CD14-positive monocyte (primary cell): ENCODE measurements around the gene KISS1R. TPM values are rescaled to one million over a fixed set of nuclear protein-coding genes. Genes with fewer than 3 reads are reported as not detected.

Experiments used
- DNase-seq, 3 donors: peaks; one replicate each; pipeline ENCODE4 v3.0.0-alpha.2; 2011 to 2022
- H2AFZ ChIP-seq: 2 replicates; pipeline ENCODE4 v1.6.0; 2012; ENCODE audit warnings: mild to moderate bottlenecking, low read depth, low read length, inconsistent platforms; ENCODE audit not compliant: insufficient read depth, poor library complexity, severe bottlenecking
- H3K27ac ChIP-seq, 2 donors: 1 replicate in 1 of 2; 2 replicates in 1 of 2; pipeline ENCODE4 v1.5.1; 2012 to 2013; ENCODE audit warnings: low read length in 2 of 2, control low read depth in 1 of 2, inconsistent platforms in 1 of 2, low read depth in 1 of 2, mild to moderate bottlenecking in 1 of 2
- H3K27me3 ChIP-seq, 2 donors: one replicate each; pipeline versions ENCODE4 v1.6.0 to v1.6.1; 2011 to 2013; ENCODE audit warnings: low read length in 2 of 2; ENCODE audit not compliant: control insufficient read depth in 2 of 2, insufficient read depth in 2 of 2
- H3K36me3 ChIP-seq, 2 donors: replicated peaks in 1 of 2; 1 replicate in 1 of 2; 2 replicates in 1 of 2; pipeline versions ENCODE4 v1.5.1 to v1.6.1; 2012 to 2013; ENCODE audit warnings: low read length in 2 of 2, control low read depth in 1 of 2, inconsistent platforms in 1 of 2, mild to moderate bottlenecking in 1 of 2; ENCODE audit not compliant: insufficient read depth in 2 of 2, control insufficient read depth in 1 of 2
- H3K4me1 ChIP-seq, 2 donors: 1 replicate in 1 of 2; 2 replicates in 1 of 2; pipeline versions ENCODE4 v1.5.1 to v1.6.1; 2012 to 2013; ENCODE audit warnings: low read length in 2 of 2, control low read depth in 1 of 2, inconsistent platforms in 1 of 2, mild to moderate bottlenecking in 1 of 2, moderate library complexity in 1 of 2; ENCODE audit not compliant: insufficient read depth in 2 of 2, control insufficient read depth in 1 of 2
- H3K4me2 ChIP-seq: replicated peaks from 2 replicates; pipeline ENCODE3; 2012; ENCODE audit warnings: low read length, moderate library complexity, mild to moderate bottlenecking; ENCODE audit not compliant: poor library complexity, severe bottlenecking; ENCODE audit errors: extremely low read depth
- H3K4me3 ChIP-seq, 3 experiments: fragments of 200-600 bp in 1 of 3; sonication (generic) in 1 of 3; replicated peaks in 1 of 3; 1 replicate in 2 of 3; 2 replicates in 1 of 3; pipeline ENCODE4 v1.5.1; 2011 to 2013; ENCODE audit warnings: low read length in 3 of 3, mild to moderate bottlenecking in 3 of 3, control low read depth in 2 of 3, low read depth in 2 of 3, inconsistent platforms in 1 of 3, moderate library complexity in 1 of 3
- H3K79me2 ChIP-seq: 2 replicates; pipeline ENCODE4 v1.6.0; 2012; ENCODE audit warnings: mild to moderate bottlenecking, control low read depth, inconsistent platforms, low read length, moderate library complexity; ENCODE audit not compliant: insufficient read depth
- H3K9ac ChIP-seq: 2 replicates; pipeline ENCODE4 v1.6.0; 2017; ENCODE audit warnings: low read length, mild to moderate bottlenecking; ENCODE audit not compliant: insufficient read depth, poor library complexity, severe bottlenecking
- H3K9me3 ChIP-seq, 2 donors: replicated peaks in 1 of 2; 1 replicate in 1 of 2; 2 replicates in 1 of 2; pipeline versions ENCODE4 v1.5.1 to v1.6.1; 2012 to 2013; ENCODE audit warnings: low read length in 2 of 2, control low read depth in 1 of 2; ENCODE audit not compliant: control insufficient read depth in 1 of 2, insufficient read depth in 1 of 2
- H4K20me1 ChIP-seq: 2 replicates; pipeline ENCODE4 v1.6.0; 2012; ENCODE audit warnings: mild to moderate bottlenecking, low read length, control low read depth, moderate library complexity; ENCODE audit not compliant: insufficient read depth
- H3K27ac Mint-ChIP-seq, 7 donors: one replicate each; pipeline ENCODE4 v1.8.0; 2020; ENCODE audit warnings: mild to moderate bottlenecking in 7 of 7, mixed read lengths in 7 of 7, moderate library complexity in 6 of 7, inconsistent platforms in 2 of 7
- H3K27me3 Mint-ChIP-seq, 3 donors: one replicate each; pipeline ENCODE4 v1.8.0; 2021 to 2022; ENCODE audit warnings: low read depth in 3 of 3, mild to moderate bottlenecking in 3 of 3, mixed read lengths in 3 of 3, moderate library complexity in 3 of 3, inconsistent platforms in 1 of 3
- H3K36me3 Mint-ChIP-seq, 2 donors: one replicate each; pipeline ENCODE4 v1.8.0; 2020; ENCODE audit warnings: mixed read lengths in 2 of 2, inconsistent platforms in 1 of 2, mild to moderate bottlenecking in 1 of 2
- H3K4me1 Mint-ChIP-seq: one replicate; pipeline ENCODE4 v1.8.0; 2020; ENCODE audit warnings: mild to moderate bottlenecking, mixed read lengths
- H3K4me3 Mint-ChIP-seq, 2 donors: one replicate each; pipeline ENCODE4 v1.8.0; 2020; ENCODE audit warnings: mild to moderate bottlenecking in 2 of 2, mixed read lengths in 2 of 2, moderate library complexity in 1 of 2
- H3K9me3 Mint-ChIP-seq, 7 donors: one replicate each; pipeline ENCODE4 v1.8.0; 2020 to 2022; ENCODE audit warnings: mixed read lengths in 7 of 7, mild to moderate bottlenecking in 6 of 7, moderate library complexity in 6 of 7, inconsistent platforms in 2 of 7
- CTCF ChIP-seq: fragments of 200-600 bp; IDR thresholded peaks from one replicate; pipeline ENCODE4 v1.8.0; 2022; ENCODE audit warnings: antibody characterized with exemption, mild to moderate bottlenecking
- WGBS: methylation state at CpG from one replicate; pipeline ENCODE4 v1.1.5; 2013; ENCODE audit warnings: missing lambda C conversion rate; ENCODE audit not compliant: insufficient coverage; 5-methylcytosine and 5-hydroxymethylcytosine counted together
- intact Hi-C, 2 donors: fragments of 100-400 bp; cut with micrococcal nuclease; formaldehyde crosslinking; loops; one replicate each; pipeline versions ENCODE4 v1.15.0 to v1.15.1; 2023
- polyA plus RNA-seq, 3 donors: library from polyadenylated mRNA; depleted of rRNA in 1 of 3; unstranded in 2 of 3; stranded (reverse) in 1 of 3; fragments of 300-500 nt in 2 of 3; fragments of >200 nt in 1 of 3; fragmentation: Illumina TruSeq in 2 of 3; gene quantifications; 1 replicate in 2 of 3; 2 replicates in 1 of 3; pipeline ENCODE4 v1.2.3, GENCODE V29; 2012 to 2021

KISS1R gene
- polyA plus RNA-seq, 3 donors = not detected

GRCh38 chr19:892243-892893, 24.8 kb upstream of the KISS1R start:
- Histone ChIP-seq H2AFZ (peak overlapping the region; percentile 85), H3K79me2 (peaks cover 13% of the 10 kb centered on the region), H3K27me3 (no peaks in the 10 kb centered on the region), H3K4me3 (peak overlapping the region; percentile 73 to 85 (median 74)), H3K36me3 (peaks cover 19 to 34% of the 10 kb centered on the region in 2 donors), H3K4me2 (peak overlapping the region; percentile 91), H3K27ac (peak overlapping the region; percentile 16 to 95), H3K4me1 (peaks cover 15 to 19% of the 10 kb centered on the region in 2 donors), H3K9ac (peak overlapping the region; percentile 77), H4K20me1 (peaks cover 18% of the 10 kb centered on the region), H3K9me3 (no peaks in the 10 kb centered on the region)
- Mint-ChIP-seq H3K4me3 (peak overlapping the region; percentile 77 to 80), H3K4me1 (peaks cover 24% of the 10 kb centered on the region), H3K36me3 (peaks cover 17 to 49% of the 10 kb centered on the region in 2 donors), H3K9me3 (no peaks in the 10 kb centered on the region), H3K27ac (peak overlapping the region; percentile 49 to 91 (median 73)), H3K27me3 (peaks cover 0 to 3% (median 0%) of the 10 kb centered on the region in 3 donors)
- DNase-seq = no peak
- WGBS = 5% methylated on average over 24 of the region's 27 CpGs
- TF ChIP-seq CTCF = no peak
- intact Hi-C loops = loop anchor here in 1 of 2 donors (2.0 kb wide), 1 partner anchor 16 kb away; no protein-coding TSS in a partner anchor

- Histone ChIP-seq H3K4me3 (peak within 1 kb of the TSS; percentile 73 to 85 (median 74)), H3K36me3 (peaks cover 19 to 34% of the 10 kb centered on the region in 2 donors), H3K9ac (peak within 1 kb of the TSS; percentile 77), H3K9me3 (no peaks in the 10 kb centered on the region), H3K27ac (peak within 1 kb of the TSS; percentile 77 to 95), H3K4me1 (peaks cover 15 to 19% of the 10 kb centered on the region in 2 donors), H2AFZ (peak within 1 kb of the TSS; percentile 85), H3K27me3 (no peaks in the 10 kb centered on the region), H3K4me2 (peak within 1 kb of the TSS; percentile 91), H3K79me2 (peaks cover 13% of the 10 kb centered on the region), H4K20me1 (peaks cover 23% of the 10 kb centered on the region)
- H3K27me3 Mint-ChIP-seq = peaks cover 0 to 3% (median 2%) of the 10 kb centered on the region in 3 donors
- DNase-seq = peak; percentile 93 to 95 (median 94)
- H3K4me3 Mint-ChIP-seq = peak within 1 kb of the TSS; percentile 80 to 83
- no peak for TF ChIP-seq CTCF
- WGBS = 2% methylated on average over 58 of the region's 69 CpGs
- intact Hi-C loops = loop anchor here in 1 of 2 donors (2.0 kb wide), 1 partner anchor 16 kb away; no protein-coding TSS in a partner anchor
- peaks cover 24% of the 10 kb centered on the region for H3K4me1 Mint-ChIP-seq
- peaks cover 18 to 48% of the 10 kb centered on the region in 2 donors for H3K36me3 Mint-ChIP-seq
- H3K9me3 Mint-ChIP-seq = no peaks in the 10 kb centered on the region
- H3K27ac Mint-ChIP-seq = peak within 1 kb of the TSS; percentile 95 to 99 (median 98)
These were observed 24.0 kb upstream of the KISS1R start, which contains the start of the genes MED16 and RNU6-9 for GRCh38 chr19:892894-893689. Gene MED16, minus strand, starts transcription at chr19:893187. Its CDS starts 2,056 bp downstream, at chr19:891131. Gene RNU6-9, plus strand, starts transcription at chr19:893484.
